ENCODE data around the gene TMEM123.

DNA sequence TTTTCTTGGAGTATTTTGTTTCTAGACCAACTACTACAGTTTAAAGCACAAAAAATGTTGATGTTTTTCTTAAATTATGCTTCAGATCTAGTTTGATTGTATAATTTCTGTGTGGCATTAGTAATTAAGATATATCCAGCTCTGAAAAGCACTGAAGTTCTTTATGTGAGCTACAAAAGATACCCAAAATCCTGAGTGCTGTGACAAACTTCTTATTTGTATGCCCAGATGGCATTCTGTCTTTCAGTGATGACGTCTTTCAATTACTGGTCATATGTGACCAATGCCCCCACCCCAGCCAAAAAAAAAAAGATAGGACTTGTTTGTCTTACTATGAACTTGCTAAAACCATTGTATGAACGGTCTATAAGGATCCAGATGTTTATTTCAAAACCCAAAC, 54.3 kb downstream of the TMEM123 start:
- no peak for TF ChIP-seq CEBPB (IDR thresholded peaks at IDR 0.05; ENCODE audit: low read depth, low read length)
- no peak for TF ChIP-seq SMC3 (IDR thresholded peaks at IDR 0.05; ENCODE audit: low read depth, low read length)
- TF ChIP-seq RFX5 (IDR thresholded peaks at IDR 0.05; ENCODE audit: low read depth, low read length) = no peak
- TF ChIP-seq, protein P1, sequence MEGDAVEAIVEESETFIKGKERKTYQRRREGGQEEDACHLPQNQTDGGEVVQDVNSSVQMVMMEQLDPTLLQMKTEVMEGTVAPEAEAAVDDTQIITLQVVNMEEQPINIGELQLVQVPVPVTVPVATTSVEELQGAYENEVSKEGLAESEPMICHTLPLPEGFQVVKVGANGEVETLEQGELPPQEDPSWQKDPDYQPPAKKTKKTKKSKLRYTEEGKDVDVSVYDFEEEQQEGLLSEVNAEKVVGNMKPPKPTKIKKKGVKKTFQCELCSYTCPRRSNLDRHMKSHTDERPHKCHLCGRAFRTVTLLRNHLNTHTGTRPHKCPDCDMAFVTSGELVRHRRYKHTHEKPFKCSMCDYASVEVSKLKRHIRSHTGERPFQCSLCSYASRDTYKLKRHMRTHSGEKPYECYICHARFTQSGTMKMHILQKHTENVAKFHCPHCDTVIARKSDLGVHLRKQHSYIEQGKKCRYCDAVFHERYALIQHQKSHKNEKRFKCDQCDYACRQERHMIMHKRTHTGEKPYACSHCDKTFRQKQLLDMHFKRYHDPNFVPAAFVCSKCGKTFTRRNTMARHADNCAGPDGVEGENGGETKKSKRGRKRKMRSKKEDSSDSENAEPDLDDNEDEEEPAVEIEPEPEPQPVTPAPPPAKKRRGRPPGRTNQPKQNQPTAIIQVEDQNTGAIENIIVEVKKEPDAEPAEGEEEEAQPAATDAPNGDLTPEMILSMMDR (conservative IDR thresholded peaks at IDR 0.05; ENCODE audit: low read depth, low read length) = no peak
- TF ChIP-seq CHD1 (IDR thresholded peaks at IDR 0.05; ENCODE audit: low read depth, low read length) = no peak
- TF ChIP-seq RCOR1 (IDR thresholded peaks at IDR 0.05; ENCODE audit: insufficient replicate concordance, low read length) = no peak
